DND-41 (cell line): ENCODE results near the gene PGM2L1.

Experiments used
- CTCF ChIP-seq: IDR thresholded peaks from 2 replicates; pipeline ENCODE4 v1.5.1; 2012; ENCODE audit warnings: borderline replicate concordance, low read length, moderate library complexity, mild to moderate bottlenecking; ENCODE audit not compliant: poor library complexity, severe bottlenecking; ENCODE audit errors: extremely low read depth
- EZH2 ChIP-seq: IDR thresholded peaks from 3 replicates; pipeline ENCODE4 v1.6.1; 2012; ENCODE audit warnings: borderline replicate concordance, low read depth, mild to moderate bottlenecking, moderate library complexity, low read length, inconsistent platforms; ENCODE audit not compliant: severe bottlenecking

- TF ChIP-seq CTCF (no peak), EZH2 (no peak)
These were observed 79.8 kb downstream of the PGM2L1 start for GRCh38 chr11:74318241-74318932.
